K562 (cell line): ENCODE measurements around the gene RBBP7.

Experiments
- PHF20 ChIP-seq: fragments of 450-650 bp; IDR thresholded peaks from 2 replicates; pipeline ENCODE4 v1.6.1; 2018; ENCODE audit not compliant: partially characterized antibody
- ZBTB12 ChIP-seq: fragments of 250-450 bp; sonication (Bioruptor Pico); IDR thresholded peaks from 2 replicates; pipeline ENCODE4 v1.4.0; 2020
- ZBTB7A ChIP-seq: IDR thresholded peaks from 2 replicates; pipeline ENCODE4 v1.6.1; 2011; ENCODE audit warnings: low read depth, mild to moderate bottlenecking, low read length, moderate library complexity, borderline replicate concordance; ENCODE audit not compliant: control insufficient read depth

- TF ChIP-seq PHF20: no peak
- TF ChIP-seq ZBTB7A: no peak
- no peak for TF ChIP-seq ZBTB12 (CRISPR knock-in tag)
Measured at GRCh38 chrX:16853537-16853936, 16.6 kb downstream of the RBBP7 start.
